HepG2 (cell line): ENCODE results near the gene NAT10. TPM values are rescaled to one million over a fixed set of nuclear protein-coding genes. Genes with fewer than 3 reads are reported as not detected.

Source experiments
- CEBPZ ChIP-seq: IDR thresholded peaks from 2 replicates; pipeline ENCODE4 v1.6.1; 2012; ENCODE audit warnings: low read length, improper control_type of control experiment
- FOSL1 ChIP-seq: sonication (generic); formaldehyde crosslinking; IDR thresholded peaks from 2 replicates; pipeline ENCODE4 v1.9.0; 2021; ENCODE audit warnings: missing genetic modification reagents, borderline replicate concordance
- HMGXB3 ChIP-seq: sonication (generic); formaldehyde crosslinking; IDR thresholded peaks from 2 replicates; pipeline ENCODE4 v1.4.0; 2020; ENCODE audit warnings: missing genetic modification reagents, borderline replicate concordance
- HMGXB4 ChIP-seq, 2 experiments: sonication (generic) in 1 of 2; formaldehyde crosslinking in 1 of 2; IDR thresholded peaks; 2 replicates each; pipeline versions ENCODE4 v1.4.0 to v1.6.1; 2018 to 2020; ENCODE audit warnings: missing genetic modification reagents in 2 of 2, borderline replicate concordance in 1 of 2, low read depth in 1 of 2, mild to moderate bottlenecking in 1 of 2, missing biosample characterization in 1 of 2
- KDM1A ChIP-seq: IDR thresholded peaks from 2 replicates; pipeline ENCODE4 v1.6.1; 2016; ENCODE audit warnings: missing compliant biosample characterization
- KDM3A ChIP-seq: IDR thresholded peaks from 2 replicates; pipeline ENCODE4 v1.6.1; 2018; ENCODE audit warnings: low read depth, missing compliant biosample characterization
- MEIS1 ChIP-seq: sonication (generic); formaldehyde crosslinking; IDR thresholded peaks from 2 replicates; pipeline ENCODE4 v1.9.0; 2021; ENCODE audit warnings: mild to moderate bottlenecking, missing genetic modification reagents, moderate library complexity, borderline replicate concordance
- PRDM15 ChIP-seq: sonication (generic); formaldehyde crosslinking; IDR thresholded peaks from 2 replicates; pipeline ENCODE4 v1.4.0; 2020; ENCODE audit warnings: missing genetic modification reagents
- SETDB1 ChIP-seq: sonication (generic); formaldehyde crosslinking; IDR thresholded peaks from 2 replicates; pipeline ENCODE4 v1.5.1; 2020; ENCODE audit warnings: missing genetic modification reagents, mild to moderate bottlenecking, borderline replicate concordance
- SMYD3 ChIP-seq: sonication (generic); formaldehyde crosslinking; IDR thresholded peaks from 2 replicates; pipeline ENCODE4 v1.8.1; 2023; ENCODE audit warnings: mild to moderate bottlenecking, missing genetic modification reagents
- STAG1 ChIP-seq: sonication (generic); formaldehyde crosslinking; IDR thresholded peaks from 2 replicates; pipeline ENCODE4 v1.4.0; 2020; ENCODE audit warnings: missing genetic modification reagents
- TMF1 ChIP-seq: sonication (generic); formaldehyde crosslinking; IDR thresholded peaks from 2 replicates; pipeline ENCODE4 v1.8.1; 2022; ENCODE audit warnings: low read depth, missing genetic modification reagents
- ZNF180 ChIP-seq: sonication (generic); formaldehyde crosslinking; IDR thresholded peaks from 2 replicates; pipeline ENCODE4 v1.4.0; 2020; ENCODE audit warnings: low read depth, missing genetic modification reagents, borderline replicate concordance
- ZNF326 ChIP-seq: sonication (generic); formaldehyde crosslinking; IDR thresholded peaks from 2 replicates; pipeline ENCODE4 v1.4.0; 2020; ENCODE audit warnings: missing genetic modification reagents, borderline replicate concordance
- polyA plus RNA-seq, 8 experiments: library from polyadenylated mRNA; depleted of rRNA in 3 of 8; stranded (reverse) in 7 of 8; unstranded in 1 of 8; fragments of >200 nt; fragmentation: Illumina TruSeq in 4 of 8; extraction: Trizol in 4 of 8; gene quantifications; 2 replicates each; pipeline versions ENCODE4 v1.2.1 to v1.2.3, GENCODE V29; 2011 to 2016; ENCODE audit warnings: low read depth in 4 of 8, missing spikeins in 1 of 8, mixed read lengths in 1 of 8; ENCODE audit not compliant: insufficient read depth in 1 of 8
- total RNA-seq, 5 experiments: library from RNA; depleted of rRNA; stranded (reverse); fragments of >200 nt; fragmentation: Illumina TruSeq; extraction: Trizol; gene quantifications; 2 replicates each; pipeline ENCODE4 v1.2.3, GENCODE V29; 2016; ENCODE audit warnings: low read depth in 1 of 5

Gene NAT10
- total and polyA plus RNA-seq, 2 of the 13 experiments (the other 11 are each of a cell fraction or from before 2014, with no cell fraction given), result 33.9 to 51.9 TPM

- peak; percentile 42 to 81; a peak in 2 of 4 replicates for TF ChIP-seq HMGXB4 (CRISPR knock-in tag; IDR thresholded peaks at IDR 0.05; ENCODE audit: borderline replicate concordance in 1 of 2, low read depth in 1 of 2)
- no peak for TF ChIP-seq CEBPZ
- TF ChIP-seq HMGXB3 (CRISPR knock-in tag), result no peak
- TF ChIP-seq KDM3A, result peak; percentile 80
- TF ChIP-seq FOSL1 (CRISPR knock-in tag), result no peak
- TF ChIP-seq STAG1 (CRISPR knock-in tag), result peak; percentile 100
- no peak for TF ChIP-seq KDM1A (CRISPR knock-in tag)
- no peak; the same call in 1 of the 2 replicates for TF ChIP-seq SMYD3 (CRISPR knock-in tag)
- no peak for TF ChIP-seq SETDB1 (CRISPR knock-in tag)
- 0 out of 2 replicates have a peak, but pooled peaks have one; percentile 2 for TF ChIP-seq PRDM15 (CRISPR knock-in tag)
- TF ChIP-seq ZNF326 (CRISPR knock-in tag), result no peak
- no peak; the same call in 1 of the 2 replicates for TF ChIP-seq TMF1 (CRISPR knock-in tag)
- no peak for TF ChIP-seq ZNF180 (CRISPR knock-in tag)
- no peak for TF ChIP-seq MEIS1 (CRISPR knock-in tag)
Observed at GRCh38 chr11:34174412-34175041, 69.1 kb downstream of the NAT10 start (continued).
